Measurements from ENCODE around the gene MPV17L2. TPM values are rescaled to one million over a fixed set of nuclear protein-coding genes. Genes with fewer than 3 reads are reported as not detected.
"Not testable (repeated sequence)": the region's sequence is repeated elsewhere in the genome, so short reads cannot be mapped to it uniquely, and the experiment has no call there.

Gene MPV17L2
- total RNA-seq, 1 donor from 2014 or later: 12.5 TPM

DNA sequence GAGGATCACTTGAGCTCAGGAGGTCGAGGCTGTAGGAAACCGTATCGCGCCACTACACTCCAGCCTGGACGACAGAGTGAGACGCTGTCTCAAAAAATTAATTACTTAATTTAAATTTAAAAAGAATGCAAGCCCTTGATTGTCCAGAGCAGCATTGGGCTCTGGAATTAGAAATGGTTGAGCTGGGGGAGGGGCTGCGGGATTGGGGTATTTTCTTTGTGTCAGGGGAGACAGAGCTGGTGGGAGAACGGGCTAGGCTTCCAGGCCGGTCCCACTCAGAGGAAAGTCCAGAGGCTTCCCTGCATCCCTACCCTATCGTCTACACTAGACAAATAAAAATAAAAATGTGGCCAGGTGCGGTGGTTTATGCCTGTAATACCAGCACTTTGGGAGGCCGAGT lies 13.0 kb downstream of the MPV17L2 start:
- peaks cover 4% of the 10 kb centered on the region for H3K36me3 ChIP-seq
- H3K27me3 ChIP-seq (ENCODE audit: low read depth): peaks cover 14% of the 10 kb centered on the region
- DNase-seq: no peak
- H3K4me3 ChIP-seq: peak overlapping the region; percentile 82
- H3K4me1 ChIP-seq: peaks cover 39% of the 10 kb centered on the region
- no peaks in the 10 kb centered on the region for H3K9me3 ChIP-seq (replicated peaks)
- intact Hi-C loops (cut with micrococcal nuclease): loop anchor here (5.0 kb wide), 1 partner anchor 46 kb away; no protein-coding TSS in a partner anchor
- peak overlapping the region; percentile 100 for H3K27ac ChIP-seq (replicated peaks)
- TF ChIP-seq, protein P1, sequence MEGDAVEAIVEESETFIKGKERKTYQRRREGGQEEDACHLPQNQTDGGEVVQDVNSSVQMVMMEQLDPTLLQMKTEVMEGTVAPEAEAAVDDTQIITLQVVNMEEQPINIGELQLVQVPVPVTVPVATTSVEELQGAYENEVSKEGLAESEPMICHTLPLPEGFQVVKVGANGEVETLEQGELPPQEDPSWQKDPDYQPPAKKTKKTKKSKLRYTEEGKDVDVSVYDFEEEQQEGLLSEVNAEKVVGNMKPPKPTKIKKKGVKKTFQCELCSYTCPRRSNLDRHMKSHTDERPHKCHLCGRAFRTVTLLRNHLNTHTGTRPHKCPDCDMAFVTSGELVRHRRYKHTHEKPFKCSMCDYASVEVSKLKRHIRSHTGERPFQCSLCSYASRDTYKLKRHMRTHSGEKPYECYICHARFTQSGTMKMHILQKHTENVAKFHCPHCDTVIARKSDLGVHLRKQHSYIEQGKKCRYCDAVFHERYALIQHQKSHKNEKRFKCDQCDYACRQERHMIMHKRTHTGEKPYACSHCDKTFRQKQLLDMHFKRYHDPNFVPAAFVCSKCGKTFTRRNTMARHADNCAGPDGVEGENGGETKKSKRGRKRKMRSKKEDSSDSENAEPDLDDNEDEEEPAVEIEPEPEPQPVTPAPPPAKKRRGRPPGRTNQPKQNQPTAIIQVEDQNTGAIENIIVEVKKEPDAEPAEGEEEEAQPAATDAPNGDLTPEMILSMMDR (IDR thresholded peaks at IDR 0.05; ENCODE audit: borderline replicate concordance): no peak

DNA sequence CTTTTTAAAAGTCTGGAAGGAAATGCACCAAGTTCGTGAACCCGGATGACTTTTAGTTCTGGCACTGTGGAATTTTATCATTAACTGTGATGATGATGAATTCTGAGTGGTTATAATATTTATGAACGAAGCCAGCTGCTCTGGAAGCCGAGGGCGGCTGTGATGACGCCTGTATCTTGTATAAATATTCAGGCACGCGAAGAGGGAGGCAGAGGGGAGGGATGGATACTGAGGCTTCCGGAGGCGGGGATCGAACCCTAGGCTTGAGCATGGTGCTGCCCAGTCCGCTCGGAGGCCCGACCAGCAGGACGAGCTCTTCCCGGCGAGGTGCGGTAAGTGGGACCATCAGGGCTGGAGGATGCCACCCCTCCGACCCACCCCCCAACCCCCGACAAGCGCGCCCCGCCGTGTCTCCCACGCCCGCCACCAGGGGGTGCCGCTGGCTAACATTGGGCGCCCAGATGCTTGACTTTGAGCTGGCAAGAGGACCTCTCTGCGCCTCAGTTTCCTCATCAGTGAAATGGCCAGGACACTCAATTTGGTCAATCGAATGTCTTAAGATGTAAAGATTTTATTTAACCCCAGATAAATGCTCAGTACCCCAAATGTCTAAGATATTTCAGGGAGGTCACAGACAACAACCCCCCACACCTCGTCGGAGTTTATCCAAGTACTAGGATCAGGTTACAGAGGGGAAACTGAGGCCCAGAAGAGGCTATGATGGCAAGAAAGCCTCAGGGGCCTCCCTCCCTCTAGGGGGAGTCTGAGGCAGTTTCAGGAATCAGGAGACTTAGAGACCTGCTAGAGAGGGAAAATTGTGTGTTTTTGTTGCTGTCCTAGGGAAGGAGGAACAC lies 15.3 kb downstream of the MPV17L2 start:
- DNase-seq: peak; percentile 44
- peak overlapping the region; percentile 33 for H3K27ac ChIP-seq (replicated peaks)

DNA sequence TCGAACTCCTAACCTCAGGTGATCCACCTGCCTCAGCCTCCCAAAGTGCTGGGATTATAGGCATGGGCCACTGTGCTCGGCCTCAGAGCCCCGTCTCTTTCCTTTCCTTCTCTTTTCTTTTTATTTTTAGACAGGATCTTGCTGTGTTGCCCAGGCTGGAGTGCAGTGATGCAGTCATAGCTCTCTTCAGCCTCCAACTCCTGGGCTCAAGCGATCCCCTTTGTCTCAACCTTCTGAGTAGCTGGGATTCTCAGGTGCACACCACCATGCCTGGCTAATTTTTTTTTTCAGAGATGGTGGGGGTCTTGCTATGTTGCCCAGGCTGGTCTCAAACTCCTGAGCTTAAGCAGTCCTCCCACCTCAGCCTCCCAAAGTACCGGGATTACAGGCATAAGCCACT lies 16.9 kb downstream of the MPV17L2 start:
- H3K4me1 ChIP-seq: peaks cover 18% of the 10 kb centered on the region
- not testable (repeated sequence) for H3K9me3 ChIP-seq (replicated peaks); H3K36me3 ChIP-seq; H3K4me3 ChIP-seq; H3K27ac ChIP-seq (replicated peaks); DNase-seq
- peaks cover 14% of the 10 kb centered on the region for H3K27me3 ChIP-seq (ENCODE audit: low read depth)
- intact Hi-C loops (cut with micrococcal nuclease): loop anchor here (5.0 kb wide), 1 partner anchor 42 kb away; no protein-coding TSS in a partner anchor

More for the DNA sequence above, 15.3 kb downstream of the MPV17L2 start:
- Histone ChIP-seq H3K4me3 (no peak overlapping the region), H3K4me1 (peaks cover 28% of the 10 kb centered on the region), H3K27me3 (ENCODE audit: low read depth) (peaks cover 14% of the 10 kb centered on the region), H3K36me3 (no peaks in the 10 kb centered on the region), H3K9me3 (replicated peaks) (no peaks in the 10 kb centered on the region)
- intact Hi-C loops (cut with micrococcal nuclease): loop anchor here (5.0 kb wide), 1 partner anchor 44 kb away; no protein-coding TSS in a partner anchor
- TF ChIP-seq, protein P1 (IDR thresholded peaks at IDR 0.05; ENCODE audit: borderline replicate concordance): peak; percentile 78

DNA sequence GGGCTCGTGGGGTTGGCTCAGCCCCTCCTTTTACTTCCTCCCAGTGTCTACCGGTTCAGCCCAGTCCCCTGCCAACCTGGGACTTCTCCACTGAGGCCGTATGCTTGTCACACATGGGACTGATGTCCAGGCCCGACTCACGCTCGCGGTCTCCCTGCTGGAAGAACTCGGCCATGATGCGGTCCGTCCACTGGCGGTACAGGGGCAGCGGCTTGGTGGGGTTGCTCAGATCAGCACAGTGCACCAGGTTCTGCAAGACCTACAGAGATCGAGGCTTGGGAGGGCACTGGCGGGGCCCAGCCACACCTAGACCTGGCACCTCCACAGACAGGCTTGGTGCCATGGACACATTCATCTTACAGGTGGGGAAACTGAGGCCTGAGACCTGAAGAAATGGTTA lies 18.7 kb downstream of the MPV17L2 start:
- peaks cover 14% of the 10 kb centered on the region for H3K27me3 ChIP-seq (ENCODE audit: low read depth)
- intact Hi-C loops (cut with micrococcal nuclease): no loop called here
- H3K9me3 ChIP-seq (replicated peaks): no peaks in the 10 kb centered on the region
- no peak overlapping the region for H3K4me3 ChIP-seq
- H3K27ac ChIP-seq (replicated peaks): no peak overlapping the region
- peaks cover 7% of the 10 kb centered on the region for H3K4me1 ChIP-seq
- TF ChIP-seq, protein P1 (IDR thresholded peaks at IDR 0.05; ENCODE audit: borderline replicate concordance): no peak
- no peaks in the 10 kb centered on the region for H3K36me3 ChIP-seq
- no peak for DNase-seq

DNA sequence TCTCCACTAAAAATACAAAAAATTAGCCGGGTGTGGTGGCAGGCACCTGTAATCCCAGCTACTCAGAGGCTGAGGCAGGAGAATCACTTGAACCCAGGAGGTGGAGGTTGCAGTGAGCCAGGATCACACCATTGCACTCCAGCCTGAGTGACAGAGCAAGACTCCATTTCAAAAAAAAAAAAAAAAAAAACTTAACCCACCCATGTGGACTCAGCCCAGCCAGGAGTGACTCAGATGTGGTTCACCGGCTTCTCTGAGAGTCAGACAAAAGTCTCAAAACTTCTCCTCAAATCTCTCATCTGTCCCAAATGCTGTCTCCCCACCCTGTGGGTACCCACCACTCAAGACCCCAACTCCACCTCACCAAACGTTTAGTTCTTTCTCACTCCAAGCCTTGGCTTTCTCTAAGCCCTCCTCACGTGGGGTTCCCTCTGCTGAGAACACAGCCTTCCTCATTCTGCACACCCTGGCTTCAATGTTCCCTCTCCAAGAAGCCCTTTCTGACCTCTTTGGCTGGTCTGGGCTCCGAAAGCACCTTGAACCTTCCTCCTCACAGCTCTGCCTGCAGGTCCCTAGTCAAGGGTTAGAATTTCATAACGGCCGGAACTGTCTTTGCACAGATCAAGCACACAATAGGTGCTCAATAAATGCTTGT lies 21.9 kb downstream of the MPV17L2 start:
- intact Hi-C loops (cut with micrococcal nuclease): no loop called here
- TF ChIP-seq, protein P1 (IDR thresholded peaks at IDR 0.05; ENCODE audit: borderline replicate concordance): no peak
- Histone ChIP-seq H3K36me3 (no peaks in the 10 kb centered on the region), H3K27ac (replicated peaks) (no peak overlapping the region), H3K9me3 (replicated peaks) (no peaks in the 10 kb centered on the region), H3K27me3 (ENCODE audit: low read depth) (peaks cover 7% of the 10 kb centered on the region), H3K4me3 (no peak overlapping the region), H3K4me1 (no peaks in the 10 kb centered on the region)
- no peak for DNase-seq

Data from left ventricle myocardium inferior (tissue), 1 donor.